Activated CD8-positive, alpha-beta memory T cell treated with anti-CD3 and anti-CD28 coated beads for 4 hours (primary cell): ENCODE results near the gene TXNRD2.

Source experiments
- DNase-seq, 2 donors: peaks; one replicate each; pipeline ENCODE4 v3.0.0-alpha.2; 2020; ENCODE audit warnings: low read depth in 2 of 2

Gene TXNRD2

GRCh38 chr22:19966908-19967750, 25.5 kb upstream of the TXNRD2 start:
- DNase-seq: no peak

GRCh38 chr22:19965771-19966709, 24.4 kb upstream of the TXNRD2 start:
- no peak for DNase-seq

- DNase-seq: no peak
These were observed 23.2 kb upstream of the TXNRD2 start for GRCh38 chr22:19964701-19965386.

- DNase-seq: no peak
These were observed 22.4 kb upstream of the TXNRD2 start for GRCh38 chr22:19963863-19964642.

GRCh38 chr22:19962909-19963806, 21.5 kb upstream of the TXNRD2 start:
- no peak for DNase-seq

- DNase-seq: no peak
These were observed 20.8 kb upstream of the TXNRD2 start for GRCh38 chr22:19962246-19962908.

- DNase-seq: no peak
These were observed 20.2 kb upstream of the TXNRD2 start for GRCh38 chr22:19961868-19962245.

GRCh38 chr22:19961201-19961580, 19.6 kb upstream of the TXNRD2 start:
- DNase-seq: no peak

- no peak for DNase-seq
These were observed 19.0 kb upstream of the TXNRD2 start for GRCh38 chr22:19960491-19961200.

GRCh38 chr22:19959587-19960490, 18.2 kb upstream of the TXNRD2 start:
- DNase-seq: no peak

- no peak for DNase-seq
These were observed 17.5 kb upstream of the TXNRD2 start for GRCh38 chr22:19959043-19959586.

- DNase-seq: no peak
These were observed 16.7 kb upstream of the TXNRD2 start for GRCh38 chr22:19958083-19959042.

- DNase-seq: no peak
These were observed 15.8 kb upstream of the TXNRD2 start for GRCh38 chr22:19957445-19957844.

GRCh38 chr22:19955241-19956128, 13.9 kb upstream of the TXNRD2 start:
- DNase-seq: no peak

GRCh38 chr22:19951346-19951745, 9.7 kb upstream of the TXNRD2 start:
- no peak for DNase-seq
